Measurements from ENCODE around the gene ICE1.

GRCh38 chr5:5464036-5464715 is 41.7 kb downstream of the ICE1 start:
- TF ChIP-seq POLR2A (IDR thresholded peaks at IDR 0.05; ENCODE audit: low read length), result no peak
- no peak for TF ChIP-seq GATA1 (IDR thresholded peaks at IDR 0.05; ENCODE audit: low read depth, low read length)
